ENCODE data around the gene RDM1. TPM values are rescaled to one million over a fixed set of nuclear protein-coding genes. Genes with fewer than 3 reads are reported as not detected.

RDM1 gene
- total RNA-seq, 1 experiment from 2014 or later, result 11.7 TPM

- Histone ChIP-seq H3K4me3 (replicated peaks in 1 of 2; ENCODE audit: low read depth in 1 of 2, low read length in 2 of 2) (no peak overlapping the region), H4K20me1 (ENCODE audit: insufficient read depth) (no peaks in the 10 kb centered on the region), H3K79me2 (ENCODE audit: insufficient read depth, low read length) (no peaks in the 10 kb centered on the region), H3K27ac (ENCODE audit: low read depth, low read length) (no peak overlapping the region), H3K9me3 (ENCODE audit: control insufficient read depth in 1 of 2, insufficient read depth in 1 of 2, low read depth in 1 of 2, low read length in 2 of 2) (no peaks in the 10 kb centered on the region), H3K4me2 (ENCODE audit: low read length) (no peak overlapping the region), H3K36me3 (ENCODE audit: control insufficient read depth in 1 of 2, insufficient read depth in 2 of 2, low read length in 2 of 2) (no peaks in the 10 kb centered on the region), H3K9ac (ENCODE audit: low read length) (no peak overlapping the region), H2AFZ (ENCODE audit: low read depth, low read length, poor library complexity, severe bottlenecking) (no peak overlapping the region), H3K27me3 (ENCODE audit: insufficient read depth, low read length) (no peaks in the 10 kb centered on the region), H3K9me2 (ENCODE audit: insufficient read depth) (no peaks in the 10 kb centered on the region), H3K4me1 (ENCODE audit: control insufficient read depth in 1 of 2, insufficient read depth in 2 of 2, low read length in 2 of 2) (no peaks in the 10 kb centered on the region)
- ChIA-PET POLR2A (no interaction called here), RAD21 (ENCODE audit: low non-redundant PET in 1 of 2, low total read pairs in 2 of 2, uncharacterized antibody in 2 of 2, unreplicated experiment in 2 of 2) (interaction anchor here in 1 of 2 experiments (0.7 kb wide), 1 partner anchor 114 kb away, joined by 5 read pairs; no protein-coding TSS in a partner anchor), CTCF (no interaction called here)
- no peak for TF ChIP-seq CBX3 (IDR thresholded peaks at IDR 0.05; ENCODE audit: low read depth)
- TF ChIP-seq POLR2AphosphoS5 (IDR thresholded peaks at IDR 0.05; ENCODE audit: low read depth, low read length), result no peak
- TF ChIP-seq, protein P1, sequence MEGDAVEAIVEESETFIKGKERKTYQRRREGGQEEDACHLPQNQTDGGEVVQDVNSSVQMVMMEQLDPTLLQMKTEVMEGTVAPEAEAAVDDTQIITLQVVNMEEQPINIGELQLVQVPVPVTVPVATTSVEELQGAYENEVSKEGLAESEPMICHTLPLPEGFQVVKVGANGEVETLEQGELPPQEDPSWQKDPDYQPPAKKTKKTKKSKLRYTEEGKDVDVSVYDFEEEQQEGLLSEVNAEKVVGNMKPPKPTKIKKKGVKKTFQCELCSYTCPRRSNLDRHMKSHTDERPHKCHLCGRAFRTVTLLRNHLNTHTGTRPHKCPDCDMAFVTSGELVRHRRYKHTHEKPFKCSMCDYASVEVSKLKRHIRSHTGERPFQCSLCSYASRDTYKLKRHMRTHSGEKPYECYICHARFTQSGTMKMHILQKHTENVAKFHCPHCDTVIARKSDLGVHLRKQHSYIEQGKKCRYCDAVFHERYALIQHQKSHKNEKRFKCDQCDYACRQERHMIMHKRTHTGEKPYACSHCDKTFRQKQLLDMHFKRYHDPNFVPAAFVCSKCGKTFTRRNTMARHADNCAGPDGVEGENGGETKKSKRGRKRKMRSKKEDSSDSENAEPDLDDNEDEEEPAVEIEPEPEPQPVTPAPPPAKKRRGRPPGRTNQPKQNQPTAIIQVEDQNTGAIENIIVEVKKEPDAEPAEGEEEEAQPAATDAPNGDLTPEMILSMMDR (IDR thresholded peaks at IDR 0.05 in 2 of 3, conservative IDR thresholded peaks at IDR 0.05 in 1 of 3; ENCODE audit: borderline replicate concordance in 1 of 3, insufficient read depth in 1 of 3, low read depth in 2 of 3, low read length in 2 of 3), result no peak
- TF ChIP-seq FOSL1 (IDR thresholded peaks at IDR 0.05; ENCODE audit: low read depth), result no peak
- TF ChIP-seq ZBTB33 (IDR thresholded peaks at IDR 0.05; ENCODE audit: extremely low read depth, insufficient replicate concordance, low read length), result no peak
- intact Hi-C loops (cut with micrococcal nuclease), result no loop called here
- no peak for DNase-seq (ENCODE audit: low read depth, low spot score)
- ATAC-seq, result no peak
- no TSS peak for BruUV-seq (replicated peaks)
Observed at GRCh38 chr17:35890774-35891155, 39.8 kb downstream of the RDM1 start.
